GM19099 (cell line): ENCODE results near the gene MAST2.

Source experiments
- POLR2A ChIP-seq: IDR thresholded peaks from 3 replicates; pipeline ENCODE4 v1.6.1; 2011; ENCODE audit warnings: low read depth; ENCODE audit not compliant: insufficient read length; ENCODE audit errors: extremely low read depth

Gene MAST2

DNA sequence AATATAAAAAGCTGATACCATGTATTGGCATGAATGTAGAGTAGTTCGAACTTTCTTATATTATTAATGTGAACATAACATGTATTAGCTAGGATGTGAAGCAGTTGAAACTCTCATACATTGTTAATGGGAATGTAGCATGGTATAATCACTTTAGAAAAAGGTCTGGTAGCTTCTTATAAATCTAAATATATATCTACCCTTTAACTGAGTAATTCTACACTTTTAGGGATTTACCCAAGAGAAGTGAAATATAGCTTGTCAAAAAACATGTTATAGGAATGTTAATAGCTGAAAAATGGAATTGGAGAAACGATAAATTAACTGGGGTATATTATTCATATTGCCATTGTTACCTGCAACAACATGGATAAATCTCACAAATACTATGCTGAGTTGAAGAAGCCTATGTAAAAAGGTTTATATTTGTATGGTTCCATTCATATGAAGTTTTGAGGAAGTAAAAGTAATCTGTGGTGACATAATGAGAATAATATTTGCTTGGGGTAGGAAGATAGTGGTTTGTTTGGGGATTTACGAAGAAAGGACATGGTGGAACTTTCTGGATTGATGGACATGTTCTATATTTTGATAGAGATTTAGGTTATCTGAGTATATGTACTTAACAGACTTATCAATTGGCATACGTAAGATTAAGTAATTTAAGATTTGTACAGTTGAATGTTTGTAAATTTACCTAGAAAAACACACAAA lies 76.6 kb downstream of the MAST2 start:
- TF ChIP-seq POLR2A = no peak

DNA sequence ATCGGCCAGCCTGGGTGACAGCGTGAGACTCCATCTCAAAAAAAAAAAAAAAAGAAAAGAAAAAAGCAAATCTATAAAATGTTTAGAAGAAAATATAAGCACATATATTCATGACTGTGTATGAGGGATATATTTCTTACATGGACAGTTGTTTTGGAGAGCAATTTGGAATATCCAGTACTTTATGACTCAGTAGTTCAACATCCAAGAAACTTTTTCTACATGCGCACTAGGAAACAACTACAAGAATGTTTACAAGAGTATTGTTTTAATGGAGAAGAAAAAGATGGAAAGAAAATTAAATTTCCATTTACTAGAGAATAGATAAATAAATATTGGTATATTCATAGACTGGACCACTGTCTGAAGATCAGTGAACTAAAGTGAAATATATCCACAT lies 77.5 kb downstream of the MAST2 start:
- TF ChIP-seq POLR2A = no peak

DNA sequence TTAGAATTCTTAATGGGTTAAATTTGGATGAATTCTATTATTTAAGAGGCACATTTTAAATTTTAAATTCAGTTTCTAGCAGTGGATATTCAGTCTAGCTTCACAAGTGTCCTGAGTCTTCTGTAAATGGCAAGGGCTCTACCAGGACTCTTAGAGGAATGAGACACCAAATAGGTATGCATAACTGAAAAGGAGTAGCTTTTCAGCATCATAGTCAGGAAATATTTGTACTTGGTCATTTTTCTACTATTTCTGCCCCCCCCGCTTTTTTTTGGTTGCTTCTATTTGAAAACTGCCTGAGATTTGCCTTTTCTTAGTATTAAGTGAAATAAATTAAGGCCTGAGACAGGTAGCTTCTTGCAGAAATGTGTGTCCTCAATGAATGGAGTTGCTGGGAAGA lies 80.2 kb downstream of the MAST2 start:
- TF ChIP-seq POLR2A = no peak

DNA sequence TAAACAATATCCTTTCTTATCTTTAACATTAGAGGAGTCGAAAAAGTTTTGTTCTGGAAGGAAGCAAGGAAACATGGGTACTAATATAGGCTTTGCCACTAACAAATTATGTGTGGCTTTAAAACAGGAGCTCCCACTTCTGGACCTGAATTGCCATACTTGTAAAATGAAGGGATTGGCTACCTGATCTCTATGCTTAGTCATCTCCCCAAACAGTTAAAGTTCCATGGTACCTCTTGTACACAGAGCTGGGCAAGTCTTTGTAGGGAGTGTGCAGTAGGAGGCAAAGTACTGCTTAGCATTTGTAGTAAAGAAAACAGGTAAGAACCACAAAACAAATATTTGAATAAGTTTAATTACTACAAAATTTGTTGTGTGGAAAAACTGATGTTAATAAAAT lies 81.3 kb downstream of the MAST2 start:
- TF ChIP-seq POLR2A = no peak

DNA sequence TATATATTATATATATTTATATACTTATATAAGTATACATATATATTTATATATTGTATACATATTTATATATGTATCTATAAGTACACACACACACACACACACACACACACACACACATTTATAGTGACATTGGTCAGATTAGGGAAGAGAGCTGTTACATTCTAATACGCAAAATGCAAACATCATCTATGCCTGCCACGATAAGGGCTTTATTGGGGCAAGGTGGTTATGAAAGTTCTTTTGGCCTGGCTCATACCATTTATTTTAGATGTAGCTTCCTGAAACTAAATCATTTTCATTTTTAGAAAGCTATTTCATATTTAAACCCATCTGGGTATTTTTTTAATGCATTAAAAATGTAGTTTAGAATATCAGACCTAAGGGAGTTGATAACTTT lies 82.8 kb downstream of the MAST2 start:
- TF ChIP-seq POLR2A = no peak

DNA sequence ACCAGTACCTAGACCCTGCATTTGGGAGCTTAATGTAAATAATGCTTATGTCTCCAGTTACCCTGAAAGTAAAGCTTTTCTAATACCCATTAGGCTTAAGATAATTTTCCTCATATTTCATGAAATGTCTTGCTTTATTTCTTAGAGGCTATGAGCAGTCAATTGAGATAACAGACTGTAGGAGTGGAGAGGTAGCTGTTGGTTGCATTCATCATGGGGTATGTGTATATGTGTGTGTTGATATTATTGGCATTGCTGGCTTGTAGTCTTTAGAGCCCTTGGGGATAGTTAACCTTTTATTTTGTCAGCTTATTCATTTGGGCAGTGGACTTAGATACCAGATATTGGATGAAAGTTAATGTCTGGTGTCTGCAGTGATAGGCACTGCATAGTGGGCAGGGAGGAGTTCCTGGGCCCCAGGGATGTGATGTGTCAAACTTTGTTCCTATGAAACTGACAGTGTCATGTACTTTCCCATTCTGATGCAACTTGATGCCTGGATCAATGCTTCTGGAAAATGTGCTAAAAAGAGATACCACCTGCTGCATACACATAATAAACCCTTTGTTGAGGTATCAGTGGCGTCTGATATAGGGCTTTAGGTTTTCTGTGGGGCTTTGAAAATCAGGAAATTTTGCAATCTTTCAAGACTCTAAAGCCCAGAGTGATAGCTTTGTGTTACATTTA lies 83.9 kb downstream of the MAST2 start:
- no peak for TF ChIP-seq POLR2A

DNA sequence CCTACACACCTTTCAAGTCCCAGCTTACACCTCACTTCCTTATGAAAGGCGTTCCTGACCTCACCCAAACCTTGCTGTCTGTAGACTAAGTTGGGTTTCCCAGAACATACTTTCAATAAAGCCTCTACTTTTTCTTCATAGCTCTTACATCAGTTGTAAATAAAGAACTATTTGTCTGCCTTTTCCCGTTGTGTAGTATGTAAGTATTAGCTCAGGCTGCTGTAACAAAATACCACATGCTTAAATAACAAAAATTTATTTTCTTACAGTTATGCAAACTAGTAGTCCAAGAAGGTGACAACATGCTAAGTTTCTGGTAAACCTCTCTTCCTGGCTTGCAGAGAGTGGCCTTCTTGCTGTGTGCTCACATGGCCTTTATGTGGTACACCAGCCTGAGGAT lies 86.7 kb downstream of the MAST2 start:
- TF ChIP-seq POLR2A = no peak

DNA sequence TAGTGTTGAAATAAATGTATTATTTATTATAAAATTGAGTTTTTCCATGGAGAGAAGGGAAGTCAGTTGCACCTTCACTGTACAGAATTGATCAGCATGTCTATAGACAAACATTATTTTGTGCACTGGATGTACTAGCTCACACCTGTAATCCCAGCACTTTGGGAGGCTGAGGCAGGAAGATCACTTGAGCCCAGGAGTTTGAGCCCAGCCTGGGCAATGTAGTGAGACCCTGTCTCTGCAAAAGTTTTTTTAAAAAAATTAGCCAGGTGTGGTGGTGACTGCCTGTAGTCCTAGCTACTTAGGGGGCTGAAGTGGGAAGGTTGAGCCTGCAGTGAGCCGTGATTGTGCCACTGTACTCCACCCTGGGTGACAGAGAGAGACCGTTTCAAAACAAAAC lies 87.7 kb downstream of the MAST2 start:
- TF ChIP-seq POLR2A = no peak

DNA sequence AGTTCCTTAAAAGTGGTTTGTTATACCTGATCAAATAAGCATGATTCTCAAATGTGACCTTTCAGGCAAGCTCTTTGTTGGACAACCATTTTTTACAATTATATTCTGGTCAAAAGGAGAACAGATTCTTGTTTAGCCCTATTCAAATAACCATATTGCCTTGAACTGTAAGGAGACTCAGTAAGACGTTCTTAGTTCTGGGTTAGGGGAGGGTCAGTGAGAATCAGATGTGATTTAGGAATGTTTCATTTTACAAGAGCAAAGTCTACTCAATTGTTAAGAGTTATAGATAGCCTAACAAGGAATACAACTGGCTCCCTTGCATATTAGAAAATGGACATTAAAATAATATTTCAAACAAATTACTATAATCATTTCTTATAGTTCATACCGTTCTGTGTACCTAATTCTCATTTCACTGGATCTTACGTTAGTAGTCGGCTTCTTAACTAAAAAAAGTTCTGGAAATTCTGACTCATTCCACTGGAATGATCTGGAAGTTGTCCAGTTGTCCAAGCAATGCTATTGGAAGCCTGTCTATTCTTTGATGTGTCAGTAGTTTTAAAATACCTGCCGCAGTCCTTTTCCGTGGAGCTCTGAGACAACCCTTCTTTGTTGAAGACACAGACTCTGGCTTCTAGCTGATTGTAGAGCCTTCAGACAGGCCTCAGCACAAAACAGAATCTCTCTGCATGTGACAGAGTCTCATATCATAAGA lies 88.8 kb downstream of the MAST2 start:
- no peak for TF ChIP-seq POLR2A

DNA sequence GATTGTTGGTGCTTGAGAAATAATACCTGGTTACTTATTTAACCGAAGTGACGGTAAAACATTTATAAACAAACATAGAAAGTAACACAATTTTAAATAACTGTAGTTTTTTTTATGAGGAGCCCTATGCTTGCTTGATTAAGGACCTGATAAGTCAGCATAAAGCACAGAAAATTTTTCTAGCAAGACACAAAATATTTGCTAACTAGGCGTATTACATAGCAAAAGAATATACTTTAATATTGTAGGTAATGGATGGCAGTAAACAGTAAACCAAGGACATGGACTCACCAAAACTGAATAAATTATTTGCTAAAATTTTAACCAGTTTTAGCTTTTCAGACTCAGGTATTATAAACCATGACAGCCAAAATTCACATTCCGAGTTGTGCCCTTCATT lies 90.9 kb downstream of the MAST2 start:
- no peak for TF ChIP-seq POLR2A

DNA sequence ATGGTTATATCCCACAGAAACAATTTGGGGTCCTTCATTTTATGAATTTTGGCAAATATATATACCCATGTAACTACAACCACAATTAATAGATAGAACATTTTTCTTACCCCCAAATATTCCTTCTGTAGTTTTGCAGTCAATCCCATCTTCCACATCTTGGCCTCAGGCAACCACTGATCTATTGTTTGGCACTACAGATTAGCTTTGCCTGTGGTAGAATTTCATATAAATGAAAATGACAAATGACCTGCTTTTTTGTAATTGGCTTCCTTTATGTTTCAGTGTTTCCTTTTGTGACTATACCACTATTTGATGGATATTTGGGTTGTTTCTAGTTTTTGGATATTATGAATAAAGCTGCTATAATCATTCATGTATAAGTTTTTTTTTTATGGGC lies 91.5 kb downstream of the MAST2 start:
- TF ChIP-seq POLR2A = no peak

DNA sequence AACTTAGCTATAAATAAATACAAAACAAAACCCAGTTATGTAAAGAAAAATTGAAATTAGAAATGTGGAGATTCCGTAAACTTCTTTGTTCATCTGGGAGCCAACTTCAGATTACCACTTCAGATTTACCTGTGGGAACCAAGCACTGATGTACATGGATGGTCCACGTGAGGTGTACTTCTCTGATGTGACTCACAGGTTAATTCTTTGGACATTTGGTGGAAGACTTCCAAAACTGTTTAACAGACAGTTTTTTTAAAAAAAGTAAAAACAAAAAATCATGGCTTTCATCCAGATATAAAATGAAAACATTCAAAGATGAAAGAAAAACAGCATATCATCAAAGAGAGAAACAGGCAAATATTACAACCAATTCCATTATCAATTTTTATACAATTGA lies 92.0 kb downstream of the MAST2 start:
- TF ChIP-seq POLR2A = no peak

DNA sequence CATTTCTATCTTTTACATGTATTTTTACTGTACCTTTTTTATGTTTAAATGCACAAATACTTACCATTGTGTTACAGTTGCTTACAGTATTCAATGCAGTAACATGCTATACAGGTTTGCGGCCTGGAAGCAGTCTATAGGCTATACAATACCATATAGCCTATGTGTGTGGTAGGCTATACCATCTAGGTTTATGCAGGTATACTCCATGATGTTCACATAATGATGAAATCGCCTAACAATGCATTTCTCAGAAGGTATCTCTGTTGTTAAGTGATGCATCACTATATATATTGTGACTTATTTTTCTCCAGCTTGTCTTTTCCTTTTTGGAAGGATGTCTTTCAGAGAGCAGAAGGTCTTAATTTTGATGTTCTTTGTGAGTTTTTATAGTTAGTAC lies 103.5 kb downstream of the MAST2 start:
- TF ChIP-seq POLR2A = no peak

DNA sequence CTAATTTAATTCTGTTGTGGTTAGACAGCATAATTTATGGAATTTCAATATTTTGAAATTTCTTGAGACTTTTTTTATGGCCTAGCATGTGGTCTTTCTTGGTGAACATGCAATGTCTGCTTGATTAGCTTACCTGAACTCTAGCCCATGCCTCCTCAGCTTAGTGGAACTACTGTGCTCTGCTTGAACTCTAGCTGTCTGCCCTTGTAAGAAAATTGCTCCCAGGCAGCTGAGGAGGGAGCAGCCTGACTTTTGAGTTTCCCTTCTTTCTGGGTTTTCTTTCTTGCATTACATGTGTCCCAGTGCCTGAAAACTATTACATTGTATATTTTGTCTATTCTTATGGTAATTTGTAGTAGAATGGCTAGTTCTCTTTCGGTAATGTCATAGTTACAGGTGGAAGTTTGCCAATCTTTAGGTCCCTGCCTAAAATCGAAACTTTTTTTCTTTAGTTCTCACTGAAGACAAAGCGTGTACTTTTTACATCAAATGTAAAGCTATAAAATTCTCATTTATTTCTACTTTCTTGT lies 105.3 kb downstream of the MAST2 start:
- TF ChIP-seq POLR2A = no peak

DNA sequence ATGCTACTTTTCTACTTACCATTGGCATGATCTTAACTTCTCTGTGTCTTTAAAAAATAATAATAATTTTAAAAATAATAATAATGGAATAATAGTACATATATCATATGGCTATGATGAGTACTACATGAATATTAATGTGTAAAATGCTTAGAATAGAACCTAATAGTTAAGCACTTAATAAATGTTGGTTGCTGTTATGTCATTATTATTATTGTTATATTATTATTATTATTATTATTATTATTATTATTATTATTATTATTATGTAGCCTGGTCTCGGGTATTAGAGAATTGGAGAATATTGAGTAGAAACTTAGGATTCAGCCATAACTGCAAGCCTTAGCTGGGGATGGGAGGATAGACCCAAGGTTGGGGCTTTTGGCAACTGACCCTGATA lies 108.2 kb downstream of the MAST2 start:
- no peak for TF ChIP-seq POLR2A

DNA sequence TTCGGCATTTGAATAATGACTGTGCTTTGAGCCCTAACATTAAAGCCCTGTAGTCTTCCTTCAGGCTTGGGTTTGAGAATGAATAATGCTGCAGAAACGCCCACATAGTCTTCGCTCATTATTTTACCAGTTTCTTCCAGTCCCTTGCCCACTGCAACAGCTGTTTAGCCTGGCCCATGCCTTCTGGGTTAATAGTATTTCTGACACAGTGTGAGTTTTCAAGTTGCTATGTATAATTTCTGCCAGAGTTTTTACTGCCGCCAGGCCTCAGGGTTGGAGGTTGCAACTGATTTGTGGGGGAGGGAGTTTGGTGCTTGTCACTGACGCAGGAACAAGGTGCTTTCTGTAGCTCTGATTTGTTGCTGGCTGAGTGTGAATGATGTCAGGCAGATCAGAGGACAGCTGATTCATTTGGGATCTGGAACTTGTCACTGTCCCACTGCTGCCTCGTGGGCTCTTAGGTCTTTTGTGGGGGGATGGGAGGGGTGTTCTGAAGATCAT lies 109.8 kb downstream of the MAST2 start:
- no peak for TF ChIP-seq POLR2A

DNA sequence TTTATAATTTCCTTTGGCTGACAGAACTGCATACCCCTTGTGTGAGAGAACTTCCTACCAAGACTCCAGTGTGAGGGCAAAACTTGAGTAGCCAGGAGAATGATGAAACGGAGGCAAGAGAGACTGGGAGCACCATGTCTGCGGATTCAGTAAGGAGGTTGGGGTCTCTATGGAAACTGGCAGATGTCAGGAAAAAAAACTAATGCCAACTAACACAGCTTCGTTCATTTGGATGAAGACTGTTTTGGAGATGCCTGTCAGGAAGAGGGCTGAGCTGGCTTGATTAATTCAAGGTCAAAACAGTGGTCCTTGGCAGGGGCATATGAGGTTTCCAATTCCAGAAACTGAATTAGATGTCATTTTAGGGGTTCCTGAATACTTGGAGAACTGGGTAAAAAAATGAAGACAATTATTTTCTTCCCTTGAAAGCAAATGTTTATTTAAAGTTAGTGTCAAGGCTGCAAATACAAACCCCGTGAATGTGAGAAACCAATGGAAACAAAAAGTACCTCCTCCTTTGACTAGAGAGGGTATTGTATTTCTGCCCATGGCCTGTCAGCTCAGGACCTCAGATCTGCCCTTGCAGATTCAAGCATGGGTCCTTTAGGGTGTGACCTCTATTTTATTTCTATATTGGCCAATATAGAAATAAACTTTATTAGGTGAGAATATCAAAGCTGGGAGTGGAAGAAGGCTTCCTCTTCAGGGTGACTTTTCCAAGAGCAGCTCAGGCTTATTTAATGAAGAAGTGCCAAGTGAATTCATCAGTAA lies 110.5 kb downstream of the MAST2 start:
- TF ChIP-seq POLR2A = no peak
